IMR-90 (cell line): ENCODE measurements around the gene SLC51A. TPM values are rescaled to one million over a fixed set of nuclear protein-coding genes. Genes with fewer than 3 reads are reported as not detected.
A peak's percentile ranks its signal among the peaks of the same experiment; 100 is the strongest.

ENCODE experiments used
- ATAC-seq: fragments of 200-7000 bp; cut with Tn5 transposase; 2 replicates; pipeline ENCODE4 v1.9.1; 2020; ENCODE audit warnings: low read depth, mild to moderate bottlenecking, moderate library complexity
- BruUV-seq: library from RNA; stranded (reverse); fragments of 400-500 nt; replicated peaks from 2 replicates; lab custom pipeline; 2021; lab: Mats Ljungman, UMichigan
- CTCF ChIA-PET: fragments of 300-600 bp; formaldehyde crosslinking; extraction: SDS; loops from one replicate; lab custom pipeline; 2021; ENCODE audit warnings: antibody characterized with exemption; lab: Yijun Ruan, JAX
- POLR2A ChIA-PET: fragments of 300-600 bp; sonication (Branson Sonifier 250); formaldehyde crosslinking; loops from one replicate; lab custom pipeline; 2022; ENCODE audit warnings: antibody characterized with exemption; ENCODE audit not compliant: unreplicated experiment; lab: Charles Lee
- DNase-seq: peaks from one replicate; pipeline ENCODE4 v3.0.0; 2013
- H2AFZ ChIP-seq: replicated peaks from 2 replicates; pipeline ENCODE3; 2013; ENCODE audit warnings: low read length, mild to moderate bottlenecking; ENCODE audit not compliant: poor library complexity
- H2AK5ac ChIP-seq: 2 replicates; pipeline ENCODE4 v1.6.1; 2013; ENCODE audit warnings: low read depth, low read length, inconsistent platforms
- H2AK9ac ChIP-seq: replicated peaks from 2 replicates; pipeline ENCODE3; 2013; ENCODE audit warnings: mild to moderate bottlenecking, low read depth, low read length, moderate library complexity; ENCODE audit not compliant: poor library complexity
- H2BK120ac ChIP-seq: 2 replicates; pipeline ENCODE4 v1.6.1; 2013; ENCODE audit warnings: low read depth, low read length, inconsistent platforms
- H2BK15ac ChIP-seq: 3 replicates; pipeline ENCODE4 v1.6.1; 2013; ENCODE audit warnings: low read depth, low read length, inconsistent platforms
- H2BK20ac ChIP-seq: 2 replicates; pipeline ENCODE4 v1.6.1; 2013; ENCODE audit warnings: low read depth, mild to moderate bottlenecking, inconsistent platforms, low read length, moderate library complexity
- H2BK5ac ChIP-seq: 2 replicates; pipeline ENCODE4 v1.6.1; 2013; ENCODE audit warnings: mild to moderate bottlenecking, low read depth, low read length, inconsistent platforms; ENCODE audit not compliant: poor library complexity, severe bottlenecking
- H3K14ac ChIP-seq: replicated peaks from 2 replicates; pipeline ENCODE4 v1.6.1; 2013; ENCODE audit warnings: low read depth, low read length, inconsistent platforms
- H3K18ac ChIP-seq: 2 replicates; pipeline ENCODE4 v1.6.1; 2013; ENCODE audit warnings: low read depth, low read length, control low read depth
- H3K23ac ChIP-seq: 2 replicates; pipeline ENCODE4 v1.6.1; 2013; ENCODE audit warnings: low read depth, low read length, inconsistent platforms
- H3K27ac ChIP-seq: 2 replicates; pipeline ENCODE4 v1.5.1; 2013; ENCODE audit warnings: mild to moderate bottlenecking, control low read depth, low read length; ENCODE audit not compliant: insufficient read depth
- H3K27me3 ChIP-seq: 2 replicates; pipeline ENCODE4 v1.6.1; 2013; ENCODE audit warnings: low read length; ENCODE audit not compliant: control insufficient read depth, insufficient read depth
- H3K36me3 ChIP-seq: 2 replicates; pipeline ENCODE4 v1.6.1; 2013; ENCODE audit warnings: low read length, mixed read lengths; ENCODE audit not compliant: control insufficient read depth, insufficient read depth
- H3K4ac ChIP-seq: 2 replicates; pipeline ENCODE4 v1.6.1; 2013; ENCODE audit warnings: low read depth, low read length, inconsistent platforms
- H3K4me1 ChIP-seq: 2 replicates; pipeline ENCODE4 v1.6.1; 2013; ENCODE audit warnings: low read length, mixed read lengths; ENCODE audit not compliant: control insufficient read depth, insufficient read depth
- H3K4me2 ChIP-seq: 2 replicates; pipeline ENCODE4 v1.6.1; 2013; ENCODE audit warnings: low read depth, mild to moderate bottlenecking, control low read depth, low read length, moderate library complexity
- H3K4me3 ChIP-seq: 2 replicates; pipeline ENCODE4 v1.5.1; 2013; ENCODE audit warnings: low read depth, mild to moderate bottlenecking, control low read depth, low read length, moderate library complexity; ENCODE audit not compliant: insufficient read depth
- H3K56ac ChIP-seq: 2 replicates; pipeline ENCODE4 v1.6.1; 2013; ENCODE audit warnings: low read length, inconsistent platforms; ENCODE audit not compliant: insufficient read depth; ENCODE audit errors: extremely low read depth
- H3K79me1 ChIP-seq, 2 experiments: 2 replicates each; pipeline ENCODE4 v1.6.1; 2013; ENCODE audit warnings: low read length in 2 of 2, inconsistent platforms in 1 of 2, low read depth in 1 of 2
- H3K9ac ChIP-seq: 2 replicates; pipeline ENCODE4 v1.6.1; 2013; ENCODE audit warnings: low read depth, low read length, control low read depth
- H3K9me1 ChIP-seq: 2 replicates; pipeline ENCODE4 v1.6.1; 2013; ENCODE audit warnings: low read length, inconsistent platforms; ENCODE audit not compliant: insufficient read depth
- H3K9me3 ChIP-seq: 2 replicates; pipeline ENCODE4 v1.6.1; 2013; ENCODE audit warnings: low read length; ENCODE audit not compliant: control insufficient read depth, insufficient read depth
- H4K20me1 ChIP-seq: 2 replicates; pipeline ENCODE4 v1.6.1; 2013; ENCODE audit warnings: low read length, inconsistent platforms; ENCODE audit not compliant: insufficient read depth
- H4K5ac ChIP-seq: 2 replicates; pipeline ENCODE4 v1.6.1; 2013; ENCODE audit warnings: mild to moderate bottlenecking, low read depth, low read length, control low read depth
- H4K8ac ChIP-seq, 2 experiments: 2 replicates each; pipeline ENCODE4 v1.6.1; 2013; ENCODE audit warnings: low read depth in 2 of 2, low read length in 2 of 2, control low read depth in 1 of 2, inconsistent platforms in 1 of 2
- H4K91ac ChIP-seq: 2 replicates; pipeline ENCODE4 v1.6.1; 2013; ENCODE audit warnings: low read depth, low read length, inconsistent platforms; ENCODE audit not compliant: insufficient read depth
- BHLHE40 ChIP-seq: fragments of 150-350 bp; IDR thresholded peaks from 2 replicates; pipeline ENCODE4 v1.6.1; 2016; ENCODE audit warnings: mild to moderate bottlenecking, low read depth, low read length
- CEBPB ChIP-seq: IDR thresholded peaks from 2 replicates; pipeline ENCODE4 v1.6.1; 2012; ENCODE audit warnings: low read depth, low read length, improper control_type of control experiment
- CHD1 ChIP-seq: IDR thresholded peaks from 2 replicates; pipeline ENCODE4 v1.6.1; 2012; ENCODE audit warnings: low read depth, low read length, improper control_type of control experiment
- CTCF ChIP-seq: conservative IDR thresholded peaks from 2 replicates; pipeline ENCODE4 v1.5.1; 2012; ENCODE audit warnings: mild to moderate bottlenecking, low read depth, low read length, improper control_type of control experiment
- FOS ChIP-seq: fragments of 150-350 bp; IDR thresholded peaks from 2 replicates; pipeline ENCODE4 v1.6.1; 2016; ENCODE audit warnings: low read depth, low read length
- NFE2L2 ChIP-seq: fragments of 150-350 bp; IDR thresholded peaks from 2 replicates; pipeline ENCODE4 v1.6.1; 2016; ENCODE audit warnings: low read depth, mild to moderate bottlenecking, low read length
- RFX5 ChIP-seq: IDR thresholded peaks from 2 replicates; pipeline ENCODE4 v1.8.0; 2012; ENCODE audit warnings: low read depth, mild to moderate bottlenecking, low read length, moderate library complexity
- USF2 ChIP-seq: fragments of 150-350 bp; IDR thresholded peaks from 2 replicates; pipeline ENCODE4 v1.6.1; 2017; ENCODE audit warnings: mild to moderate bottlenecking, antibody characterized with exemption, low read length, low read depth
- WGBS, 2 experiments: methylation state at CpG; one replicate each; pipeline versions ENCODE4 v1.1.5 to v1.1.7; 2013; ENCODE audit warnings: missing lambda C conversion rate in 2 of 2; ENCODE audit not compliant: insufficient read length in 1 of 2; ENCODE audit errors: extremely low coverage in 2 of 2; 5-methylcytosine and 5-hydroxymethylcytosine counted together
- dilution Hi-C: fragments of 300-500 bp; cut with HindIII; formaldehyde crosslinking; loops from one replicate; pipeline ENCODE4 v1.14.3; 2018; ENCODE audit warnings: low sequenced_read_pairs; ENCODE audit not compliant: unreplicated experiment
- in situ Hi-C: fragments of 300-500 bp; cut with MboI; formaldehyde crosslinking; loops from 3 replicates; pipeline ENCODE4 v1.14.3; 2019; ENCODE audit warnings: low sequenced_read_pairs, inconsistent platforms, mixed read lengths
- intact Hi-C: fragments of 100-400 bp; cut with micrococcal nuclease; formaldehyde crosslinking; loops from 2 replicates; pipeline ENCODE4 v1.10.0; 2022
- polyA plus RNA-seq, 3 experiments: library from polyadenylated mRNA; depleted of rRNA; stranded (reverse); fragments of >200 nt; gene quantifications; 2 replicates each; pipeline ENCODE4 v1.2.3, GENCODE V29; 2012; ENCODE audit warnings: low replicate concordance in 1 of 3
- total RNA-seq: library from RNA; depleted of rRNA; stranded (reverse); fragments of >200 nt; gene quantifications from 2 replicates; pipeline ENCODE4 v1.2.3, GENCODE V29; 2012

SLC51A gene
- total and polyA plus RNA-seq, 2 of the 4 experiments (the other 2 are of a cell fraction): not detected

GRCh38 chr3:196227629-196228493 is 11.5 kb downstream of the SLC51A start:
- no peak overlapping the region for H3K9ac ChIP-seq
- H3K36me3 ChIP-seq: no peaks in the 10 kb centered on the region
- POLR2A ChIA-PET: no interaction called here
- no peak overlapping the region for H2BK15ac ChIP-seq
- H3K4me1 ChIP-seq: no peaks in the 10 kb centered on the region
- intact Hi-C loops (no loop called here), in situ Hi-C loops (no loop called here), dilution Hi-C loops (no loop called here)
- H3K4me3 ChIP-seq: no peak overlapping the region
- no peaks in the 10 kb centered on the region for H3K9me1 ChIP-seq
- WGBS, 2 experiments: 67% methylated on average over 16 of the region's 24 CpGs; no CpG with 5 or more reads in 1 of the 2 experiments
- H3K23ac ChIP-seq: no peak overlapping the region
- H4K8ac ChIP-seq: no peak overlapping the region
- no peak overlapping the region for H4K5ac ChIP-seq
- CTCF ChIA-PET: no interaction called here
- no peak overlapping the region for H3K14ac ChIP-seq
- H2AK5ac ChIP-seq: no peak overlapping the region
- TF ChIP-seq RFX5 (no peak), NFE2L2 (no peak), BHLHE40 (no peak), CEBPB (no peak), FOS (no peak), CHD1 (no peak), CTCF (no peak), USF2 (no peak)
- H2AK9ac ChIP-seq: peak overlapping the region; percentile 39
- no peak for DNase-seq
- H2BK20ac ChIP-seq: no peak overlapping the region
- no peak overlapping the region for H2BK120ac ChIP-seq
- no peak overlapping the region for H3K27ac ChIP-seq
- H4K91ac ChIP-seq: no peak overlapping the region
- H3K4me2 ChIP-seq: no peak overlapping the region
- no peak overlapping the region for H3K4ac ChIP-seq
- no peak overlapping the region for H2BK5ac ChIP-seq
- no peak overlapping the region for H3K18ac ChIP-seq
- H3K9me3 ChIP-seq: no peaks in the 10 kb centered on the region
- H3K79me1 ChIP-seq: no peaks in the 10 kb centered on the region
- H3K56ac ChIP-seq: no peak overlapping the region
- no TSS peak for BruUV-seq
- peak; percentile 60 for ATAC-seq
- H4K20me1 ChIP-seq: no peaks in the 10 kb centered on the region
- peak overlapping the region; percentile 48 for H2AFZ ChIP-seq
- H3K27me3 ChIP-seq: no peaks in the 10 kb centered on the region
